Epithelial cell of proximal tubule (primary cell): Measurements from ENCODE around the gene ETFRF1. TPM values are rescaled to one million over a fixed set of nuclear protein-coding genes. Genes with fewer than 3 reads are reported as not detected.

Experiments
- DNase-seq: peaks from one replicate; pipeline ENCODE4 v3.0.0-alpha.2; 2011; ENCODE audit warnings: low read depth
- H3K4me3 ChIP-seq: 2 replicates; pipeline ENCODE4 v1.5.1; 2011; ENCODE audit warnings: low read depth, mild to moderate bottlenecking, low read length
- total RNA-seq: library from RNA; depleted of rRNA; stranded (reverse); fragments of >200 nt; gene quantifications from 2 replicates; pipeline ENCODE4 v1.2.3, GENCODE V29; 2015
- TF ChIP-seq, protein P1 (sequence below): conservative IDR thresholded peaks from 2 replicates; pipeline ENCODE4 v1.5.1; 2012; ENCODE audit warnings: low read depth, mild to moderate bottlenecking, low read length

The ETFRF1 gene
- total RNA-seq, 1 donor from 2014 or later = 16.6 TPM

- peak overlapping the region; percentile 90 for H3K4me3 ChIP-seq
- no peak for DNase-seq
- TF ChIP-seq, protein P1, sequence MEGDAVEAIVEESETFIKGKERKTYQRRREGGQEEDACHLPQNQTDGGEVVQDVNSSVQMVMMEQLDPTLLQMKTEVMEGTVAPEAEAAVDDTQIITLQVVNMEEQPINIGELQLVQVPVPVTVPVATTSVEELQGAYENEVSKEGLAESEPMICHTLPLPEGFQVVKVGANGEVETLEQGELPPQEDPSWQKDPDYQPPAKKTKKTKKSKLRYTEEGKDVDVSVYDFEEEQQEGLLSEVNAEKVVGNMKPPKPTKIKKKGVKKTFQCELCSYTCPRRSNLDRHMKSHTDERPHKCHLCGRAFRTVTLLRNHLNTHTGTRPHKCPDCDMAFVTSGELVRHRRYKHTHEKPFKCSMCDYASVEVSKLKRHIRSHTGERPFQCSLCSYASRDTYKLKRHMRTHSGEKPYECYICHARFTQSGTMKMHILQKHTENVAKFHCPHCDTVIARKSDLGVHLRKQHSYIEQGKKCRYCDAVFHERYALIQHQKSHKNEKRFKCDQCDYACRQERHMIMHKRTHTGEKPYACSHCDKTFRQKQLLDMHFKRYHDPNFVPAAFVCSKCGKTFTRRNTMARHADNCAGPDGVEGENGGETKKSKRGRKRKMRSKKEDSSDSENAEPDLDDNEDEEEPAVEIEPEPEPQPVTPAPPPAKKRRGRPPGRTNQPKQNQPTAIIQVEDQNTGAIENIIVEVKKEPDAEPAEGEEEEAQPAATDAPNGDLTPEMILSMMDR = no peak
Measured at GRCh38 chr12:25251769-25252168, 56.7 kb downstream of the ETFRF1 start.

- DNase-seq = no peak
- TF ChIP-seq, protein P1 = no peak
- no peak overlapping the region for H3K4me3 ChIP-seq
Measured at GRCh38 chr12:25252946-25253345, 57.9 kb downstream of the ETFRF1 start.

DNA sequence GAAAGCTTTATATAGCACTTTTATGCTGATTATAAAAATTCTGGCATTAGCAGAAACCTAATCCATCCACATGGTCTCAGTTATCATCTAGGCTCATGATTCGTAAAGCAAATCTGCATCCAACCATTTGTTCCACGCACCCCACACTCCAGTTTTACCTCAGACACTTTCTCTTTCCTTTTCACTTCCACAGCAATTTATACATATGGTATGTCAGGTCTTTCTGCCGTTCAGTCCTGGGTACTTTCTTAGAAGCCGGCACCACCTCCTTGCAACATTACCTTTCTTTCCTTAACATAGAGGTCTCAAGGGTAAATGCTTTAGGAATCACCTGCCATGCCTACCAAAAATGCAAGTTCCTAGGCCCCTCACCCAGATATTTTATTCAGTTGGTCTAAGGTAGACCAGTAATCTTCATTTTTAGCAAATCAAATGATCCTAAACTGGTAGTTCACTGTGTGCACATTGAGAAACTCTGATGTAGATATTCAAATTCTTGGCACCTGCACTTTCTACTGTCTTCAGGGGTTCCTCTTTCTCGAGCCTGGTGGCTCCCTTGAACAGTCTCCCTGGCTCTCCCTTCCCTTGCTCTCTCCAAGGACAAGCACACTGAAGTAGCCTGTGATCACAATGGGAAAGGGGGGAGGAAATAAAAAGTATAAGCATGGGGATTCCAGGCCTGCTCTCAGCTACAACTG, 58.5 kb downstream of the ETFRF1 start:
- H3K4me3 ChIP-seq = no peak overlapping the region
- no peak for DNase-seq
- TF ChIP-seq, protein P1 = no peak

GRCh38 chr12:25254271-25254880, 59.3 kb downstream of the ETFRF1 start:
- DNase-seq = no peak
- TF ChIP-seq, protein P1 = no peak
- no peak overlapping the region for H3K4me3 ChIP-seq

Other genes with a start within 250 kb of the ETFRF1 start
- gene BCAT1, start 246.1 kb upstream of the ETFRF1 start, total RNA-seq = 14.6 and 67.7 TPM in 2 replicates
- gene DNAI7, start 77 bp upstream of the ETFRF1 start, total RNA-seq = not detected in 2 replicates
- 12.9 and 15.3 TPM in 2 replicates for gene KRAS, start 55.7 kb downstream of the ETFRF1 start, total RNA-seq